Measurements from ENCODE around the gene HECW1.
"Not testable (repeated sequence)": the region's sequence is repeated elsewhere in the genome, so short reads cannot be mapped to it uniquely, and the experiment has no call there.

Gene HECW1

DNA sequence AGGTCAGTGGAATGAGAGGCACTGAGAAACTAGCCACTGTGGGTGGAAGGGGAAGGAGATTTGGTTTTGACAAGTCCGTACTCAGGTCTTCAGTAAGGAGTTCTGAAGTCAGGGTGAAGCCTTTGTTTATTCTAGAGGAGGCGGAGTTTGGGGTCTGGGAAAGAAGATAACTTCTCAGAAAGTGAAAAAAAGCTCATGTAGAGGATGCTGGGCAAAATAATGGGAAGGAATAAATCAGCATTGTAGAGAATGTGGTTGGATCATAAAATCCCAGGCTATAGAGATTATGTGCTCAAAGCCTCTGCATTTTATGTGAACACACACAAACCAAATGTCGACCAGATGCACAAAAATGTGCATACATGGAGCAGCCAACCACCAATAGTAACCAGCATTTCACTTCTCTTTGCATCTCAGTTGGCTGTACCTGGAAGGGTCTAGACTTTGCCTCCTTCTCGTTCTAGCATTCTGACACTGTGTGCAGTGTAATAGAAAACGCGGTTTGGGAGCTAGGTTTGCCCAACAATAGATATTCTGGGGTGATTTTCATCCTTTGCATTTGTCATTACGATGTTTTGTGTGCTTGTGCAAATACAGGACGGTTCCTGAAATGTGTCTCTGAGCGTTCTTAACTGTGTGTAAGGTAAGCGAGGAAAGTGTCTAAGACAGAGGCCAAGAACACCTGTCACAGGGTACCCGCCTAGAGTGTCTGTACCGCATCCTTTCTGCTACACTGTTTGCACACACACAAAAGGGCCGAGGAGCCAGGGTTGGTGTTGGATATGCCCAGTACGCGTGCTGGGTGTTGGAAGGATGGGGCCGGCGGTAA lies 603 bp upstream of the HECW1 start:
- no peak for DNase-seq (ENCODE audit: low read depth in 3 of 3, low spot score in 1 of 3)

DNA sequence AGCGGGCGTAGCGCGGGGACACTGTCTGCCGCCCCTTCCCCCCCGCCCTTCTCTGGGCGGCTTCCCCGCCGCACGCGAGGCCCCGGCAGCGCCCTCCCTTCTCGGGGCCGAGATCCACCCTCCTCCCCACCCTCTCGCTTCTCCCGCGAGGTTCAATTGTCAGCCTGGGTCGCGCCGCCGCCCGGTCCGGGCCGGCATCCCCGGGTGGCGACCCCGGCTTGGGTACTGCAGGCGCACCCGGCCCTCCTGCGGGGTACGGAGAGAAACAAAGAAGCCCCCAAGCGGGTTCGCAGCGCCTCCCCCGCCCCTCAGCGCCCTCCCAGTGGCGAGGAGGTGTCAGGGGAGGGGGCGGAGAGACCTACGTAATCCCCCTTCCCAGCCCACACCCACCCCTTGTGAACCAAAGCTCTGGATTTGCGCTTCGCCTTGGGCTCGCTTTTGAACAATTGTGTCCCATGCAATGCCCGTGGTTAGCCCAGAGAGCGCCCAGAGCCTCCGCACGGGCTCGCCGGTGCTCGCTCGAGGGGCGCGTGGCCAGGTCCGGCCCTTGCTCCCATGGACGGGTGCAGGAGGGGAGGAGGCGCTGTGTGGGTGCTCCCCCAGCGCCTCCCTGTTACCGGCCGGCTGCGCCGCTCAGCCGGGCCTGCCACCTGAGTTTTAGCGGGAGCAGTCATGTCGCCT lies 634 bp downstream of the HECW1 start:
- no peak for DNase-seq (ENCODE audit: low read depth in 3 of 3, low spot score in 1 of 3)

DNA sequence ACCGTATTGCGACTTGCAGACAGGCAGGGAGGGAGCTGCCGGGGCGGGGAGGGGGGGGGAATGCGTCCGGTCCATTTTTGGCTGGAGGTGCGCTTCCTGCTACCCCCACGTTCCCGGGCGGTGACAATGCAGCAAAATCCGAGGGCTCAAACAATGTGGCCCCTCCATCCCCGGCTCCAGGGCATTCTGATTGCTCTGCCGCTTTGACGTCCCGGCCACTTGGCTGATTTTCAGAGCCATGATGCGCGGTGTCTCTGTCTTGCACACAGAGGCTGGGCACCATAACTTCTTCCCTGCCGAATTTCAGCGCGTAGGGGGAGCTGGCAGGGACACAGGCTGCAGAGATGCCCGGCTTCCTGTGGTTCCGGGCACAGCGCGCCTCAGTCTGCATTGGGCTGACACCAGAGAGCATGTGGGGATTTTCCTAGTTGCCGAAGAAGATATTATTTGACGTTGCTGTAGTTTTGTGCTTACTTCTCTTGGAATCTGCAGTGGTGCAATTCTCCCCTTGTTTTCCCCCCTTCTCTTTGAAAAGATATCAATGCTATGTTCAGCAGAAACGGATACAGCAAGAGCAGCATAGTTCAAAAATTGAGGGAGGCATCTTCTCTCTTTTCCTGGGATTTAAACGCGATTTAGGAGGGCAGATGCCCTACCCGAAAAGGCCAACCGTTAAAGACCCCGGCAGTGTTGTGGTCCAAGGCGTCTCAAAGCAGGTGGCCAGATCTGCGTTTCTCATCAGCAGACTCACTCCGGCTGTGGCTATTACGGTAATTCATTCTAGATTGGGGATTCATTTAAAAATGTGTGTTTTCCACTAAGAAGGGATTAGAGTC lies 1.4 kb downstream of the HECW1 start:
- DNase-seq (ENCODE audit: low read depth in 3 of 3, low spot score in 1 of 3) = no peak

DNA sequence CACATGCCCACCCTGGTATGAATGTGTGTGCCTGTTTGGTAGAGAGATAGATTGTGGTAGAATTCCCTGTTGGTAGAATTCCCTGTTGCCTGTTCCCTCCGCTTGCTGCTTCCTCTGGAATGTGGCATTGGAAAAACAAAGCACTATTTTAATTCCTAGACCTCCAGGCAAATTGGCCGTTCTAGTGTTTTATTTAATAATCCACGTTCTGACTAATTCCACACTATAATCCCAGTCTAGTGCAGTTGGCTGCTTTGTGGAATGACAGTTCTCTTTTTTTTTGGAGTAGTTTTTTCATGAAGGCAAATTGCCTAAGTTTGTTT lies 2.0 kb downstream of the HECW1 start:
- DNase-seq (ENCODE audit: low read depth in 3 of 3, low spot score in 1 of 3) = no peak

DNA sequence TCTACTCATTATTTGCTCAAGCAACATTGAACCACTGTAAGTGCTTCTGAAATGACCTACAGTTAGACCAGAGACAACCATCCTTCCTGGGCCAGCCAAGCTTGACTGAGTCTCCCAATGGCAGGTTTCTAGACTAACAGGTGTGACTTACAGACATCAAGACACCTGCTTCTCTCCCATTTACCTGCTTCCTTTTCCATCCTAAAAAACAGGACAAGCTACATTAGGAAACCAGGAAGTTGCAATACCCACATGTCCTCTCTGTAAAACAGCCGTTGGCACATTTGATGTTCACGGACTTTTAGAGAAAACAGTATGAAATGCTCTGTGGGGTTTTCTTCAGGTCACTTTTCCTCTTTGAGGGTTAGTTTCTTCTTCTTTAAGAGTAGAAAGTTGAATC lies 4.0 kb downstream of the HECW1 start:
- no peak for DNase-seq (ENCODE audit: low read depth in 3 of 3, low spot score in 1 of 3)

DNA sequence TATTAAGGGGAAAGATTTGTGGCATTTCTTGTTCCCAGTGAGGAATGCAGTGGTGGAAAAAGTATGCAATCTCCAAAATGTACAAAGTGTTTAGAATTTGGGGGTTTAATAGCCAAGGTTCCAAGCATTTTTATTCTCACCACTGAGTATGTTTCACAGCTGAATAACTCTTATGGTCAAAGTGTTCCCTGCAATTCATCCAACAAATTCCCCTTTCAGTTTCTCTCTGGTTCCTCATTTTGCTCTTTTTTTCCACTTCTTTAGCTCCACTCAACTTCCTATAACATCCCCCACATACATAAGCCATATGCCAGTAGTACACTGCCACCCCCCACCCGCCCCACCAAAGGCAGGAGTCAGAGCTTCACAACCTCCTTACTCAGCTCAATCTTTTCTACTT lies 4.6 kb downstream of the HECW1 start:
- DNase-seq (ENCODE audit: low read depth in 3 of 3, low spot score in 1 of 3) = no peak

DNA sequence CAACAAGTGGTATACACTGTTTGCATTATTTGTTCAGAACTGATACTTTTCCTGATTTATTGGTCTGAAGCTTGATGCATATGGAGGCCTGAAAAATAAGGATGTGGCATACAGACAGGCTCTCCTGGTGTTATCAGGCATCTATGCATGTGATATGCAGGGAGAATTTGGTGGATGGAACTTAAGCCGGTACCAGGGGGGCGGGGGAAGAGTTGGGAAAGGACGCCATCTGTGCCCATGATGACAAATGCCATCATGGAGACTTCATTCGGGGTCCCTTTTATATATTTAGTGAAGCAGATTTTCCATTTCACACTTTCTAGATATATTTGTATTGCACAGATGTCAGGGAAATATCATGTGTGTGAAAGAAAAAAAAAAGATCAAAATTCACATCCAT lies 5.4 kb downstream of the HECW1 start:
- no peak for DNase-seq (ENCODE audit: low read depth in 3 of 3, low spot score in 1 of 3)

DNA sequence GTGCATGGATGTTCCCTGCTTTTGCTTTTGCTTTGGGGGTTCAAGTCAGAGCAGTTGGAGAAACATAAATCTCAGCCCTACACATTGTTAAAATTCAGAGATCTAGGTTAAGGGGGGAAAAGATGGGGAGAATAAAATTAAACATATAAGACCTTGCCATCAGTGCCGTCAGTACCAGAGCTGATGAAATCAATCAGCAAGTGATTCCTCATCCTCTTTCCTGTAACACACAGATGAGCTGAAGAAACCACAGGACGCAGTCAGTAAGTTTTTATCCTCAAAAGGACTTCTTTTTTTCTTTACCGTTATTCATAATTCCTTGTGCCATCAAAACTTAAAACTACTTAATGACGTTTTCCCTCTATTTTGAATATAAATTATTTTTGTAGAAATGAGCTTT lies 5.9 kb downstream of the HECW1 start:
- no peak for DNase-seq (ENCODE audit: low read depth in 3 of 3, low spot score in 1 of 3)

DNA sequence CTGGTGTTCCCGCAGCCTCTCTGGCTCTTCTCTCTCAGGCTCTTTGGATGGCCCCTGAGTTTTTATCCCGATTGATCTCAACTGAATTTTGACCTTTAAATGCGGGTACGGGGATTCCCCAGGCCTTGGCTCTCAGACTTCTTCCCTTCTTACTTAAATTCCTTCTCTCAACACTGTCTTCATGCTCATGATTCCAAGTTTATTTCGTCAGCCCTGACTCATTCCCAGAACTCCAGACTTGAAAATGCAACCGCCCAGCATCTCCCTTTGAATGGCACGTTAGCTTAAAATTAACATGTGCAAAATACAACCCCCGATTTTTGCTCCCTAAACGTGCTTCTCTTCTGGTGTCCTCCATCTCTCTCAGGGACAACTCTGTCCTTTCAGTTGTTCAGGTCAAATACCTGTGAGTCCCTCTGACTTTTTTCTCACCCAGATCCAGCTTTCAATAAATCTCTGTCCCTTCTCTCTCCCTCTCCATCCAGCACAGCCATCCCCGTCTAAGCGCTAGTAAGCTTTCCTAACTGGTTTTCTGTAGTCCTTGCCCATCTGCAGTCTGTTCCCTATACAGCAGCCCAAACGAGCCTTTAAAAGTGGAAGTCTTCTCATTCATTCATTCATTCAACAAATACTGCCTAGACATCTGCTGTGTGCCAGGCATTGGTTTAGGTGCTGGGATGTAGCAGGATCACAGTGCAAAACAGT lies 7.1 kb downstream of the HECW1 start:
- DNase-seq (ENCODE audit: low read depth in 3 of 3, low spot score in 1 of 3) = no peak

DNA sequence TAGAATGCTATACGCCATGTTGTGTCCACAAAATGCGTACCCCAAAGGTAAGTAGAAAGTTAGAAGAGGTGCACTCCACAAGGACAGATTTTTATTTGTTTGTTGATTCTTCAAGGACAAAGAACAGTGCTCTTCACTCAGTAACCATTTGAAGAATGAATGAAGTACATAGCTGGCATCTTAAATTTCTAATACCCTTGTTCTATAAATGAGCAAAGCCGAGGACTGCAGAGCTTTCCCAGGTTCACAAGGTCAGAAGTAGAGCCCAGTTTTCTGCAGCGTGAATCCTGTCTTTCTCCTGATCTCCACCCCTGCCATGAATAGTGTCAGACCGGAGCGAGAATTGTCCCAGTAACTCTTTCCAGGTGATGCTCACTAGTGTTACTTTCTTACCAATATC lies 9.5 kb downstream of the HECW1 start:
- DNase-seq (ENCODE audit: low read depth in 3 of 3, low spot score in 1 of 3) = no peak

DNA sequence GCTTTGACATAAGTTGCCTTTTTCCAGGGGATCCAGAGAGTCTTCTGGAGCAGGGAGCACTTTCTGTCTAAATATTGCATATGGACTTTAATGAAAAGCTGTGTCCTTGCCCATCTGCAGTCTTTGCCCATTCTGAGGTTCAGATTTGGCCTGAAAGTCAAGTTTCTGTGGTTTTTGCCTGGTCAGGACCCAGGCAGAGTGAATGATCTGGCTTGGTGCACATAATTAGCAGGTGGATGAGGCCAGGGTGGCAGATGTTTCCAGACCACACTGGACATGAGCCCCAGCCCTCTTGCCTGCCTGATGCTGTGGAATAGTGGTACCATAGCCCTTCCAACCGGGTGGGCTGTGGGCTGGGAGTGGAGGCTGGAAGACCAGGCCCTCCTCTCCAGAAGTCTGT lies 11.0 kb downstream of the HECW1 start:
- DNase-seq (ENCODE audit: low read depth in 3 of 3, low spot score in 1 of 3) = no peak

DNA sequence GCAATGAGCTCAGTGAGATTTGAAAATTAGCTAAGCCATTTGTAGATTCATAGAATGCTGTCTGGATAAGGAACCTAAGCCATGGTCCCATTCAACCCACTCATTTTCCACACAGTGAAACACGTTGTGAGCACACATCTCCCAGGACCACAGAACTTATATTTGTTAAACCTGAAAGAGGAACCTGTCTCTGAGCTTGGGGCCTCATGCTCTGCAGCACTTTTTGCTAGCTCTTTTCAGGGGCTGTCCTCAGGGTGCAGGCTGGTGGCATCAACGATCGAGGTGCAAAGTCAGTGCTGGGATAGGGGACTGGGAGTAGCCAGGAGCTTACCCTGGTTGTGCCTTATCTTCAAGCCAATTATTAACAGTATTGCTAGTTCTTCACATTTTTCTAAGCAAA lies 11.9 kb downstream of the HECW1 start:
- DNase-seq (ENCODE audit: low read depth in 3 of 3, low spot score in 1 of 3) = no peak

DNA sequence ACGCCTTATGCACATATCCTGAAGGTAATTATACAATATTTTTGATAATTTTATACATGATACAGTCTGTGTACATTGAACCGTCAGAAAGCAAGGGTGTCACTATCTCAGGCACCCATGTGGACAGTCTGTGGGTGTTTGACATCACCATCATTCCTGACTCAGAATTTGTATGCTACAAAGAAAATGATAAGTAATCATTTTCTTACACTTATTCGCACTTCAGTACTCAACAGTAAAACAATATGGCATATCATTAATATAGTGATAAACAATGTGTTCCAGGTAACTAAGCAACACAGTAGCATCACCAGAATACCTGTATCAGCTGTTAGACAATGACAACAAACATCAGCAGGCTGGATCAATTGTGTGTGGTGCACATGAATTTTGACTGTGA lies 17.9 kb downstream of the HECW1 start:
- DNase-seq (ENCODE audit: low read depth in 3 of 3, low spot score in 1 of 3) = no peak

DNA sequence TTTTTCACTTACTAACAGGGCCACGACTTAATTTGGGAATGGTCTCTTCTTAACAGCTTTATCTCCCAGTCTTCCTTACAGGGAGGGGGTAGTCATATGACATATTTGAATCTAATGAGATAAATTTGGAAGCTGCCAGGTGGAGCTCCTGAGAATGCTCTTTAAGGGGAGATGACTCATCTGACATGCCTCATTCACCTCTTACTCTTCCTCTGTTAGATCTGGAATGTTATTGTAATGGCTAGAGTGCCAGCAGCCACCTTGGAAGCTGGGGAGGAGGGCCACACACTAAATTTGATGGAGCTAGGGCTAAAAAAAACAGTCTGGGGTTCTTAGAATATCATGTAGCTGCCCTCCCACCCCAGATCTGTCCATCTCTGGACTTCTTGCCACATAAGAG lies 22.7 kb downstream of the HECW1 start:
- no peak for DNase-seq (ENCODE audit: low read depth in 3 of 3, low spot score in 1 of 3)

DNA sequence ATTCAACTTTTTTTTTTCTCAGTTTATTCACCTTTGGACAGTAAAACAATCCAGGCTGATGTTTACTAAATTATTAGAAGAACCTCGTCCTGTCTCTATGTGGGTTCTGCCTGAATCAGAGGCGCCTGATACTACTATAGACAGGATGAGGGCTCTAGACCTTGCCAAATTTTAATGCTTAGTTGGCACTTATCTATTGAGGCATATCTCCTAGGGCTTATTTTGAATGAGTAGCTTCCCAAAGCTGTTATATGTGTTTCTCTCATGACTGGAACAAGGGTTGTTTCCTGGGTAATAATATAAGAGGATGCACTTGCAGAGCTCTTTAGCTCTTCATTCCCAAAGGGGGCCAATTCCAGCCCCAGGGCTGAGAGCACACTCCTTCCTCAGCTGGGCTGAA lies 23.6 kb downstream of the HECW1 start:
- no peak for DNase-seq (ENCODE audit: low read depth in 3 of 3, low spot score in 1 of 3)

DNA sequence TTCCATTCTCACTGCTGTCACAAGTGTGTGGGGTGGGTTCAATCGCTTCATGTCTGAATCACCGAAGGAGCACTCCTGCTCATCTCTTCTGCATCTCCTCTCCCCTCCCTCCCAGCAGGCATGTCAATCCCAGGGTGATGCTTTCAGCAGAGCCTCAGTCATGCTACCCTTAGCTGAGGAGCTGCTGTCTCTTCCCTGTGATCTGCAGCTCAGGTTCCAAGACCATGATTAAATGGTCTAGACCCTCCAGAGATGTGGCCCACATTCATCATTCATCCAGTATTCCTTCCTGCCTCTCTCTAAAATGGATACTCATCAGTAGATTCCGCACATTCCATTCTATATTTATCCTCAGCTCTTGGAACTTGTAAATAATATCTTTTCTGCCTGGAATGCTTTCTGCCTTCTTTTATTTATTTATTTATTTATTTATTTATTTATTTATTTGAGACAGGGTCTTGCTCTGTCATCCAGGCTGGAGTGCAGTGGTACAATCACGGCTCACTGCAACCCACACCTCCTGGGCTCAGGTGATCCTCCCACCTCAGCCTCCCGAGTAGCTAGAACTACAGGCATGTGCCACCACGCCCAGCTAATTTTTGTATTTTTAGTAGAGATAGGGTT lies 24.8 kb downstream of the HECW1 start:
- DNase-seq (ENCODE audit: low read depth in 3 of 3, low spot score in 1 of 3) = not testable (repeated sequence)

DNA sequence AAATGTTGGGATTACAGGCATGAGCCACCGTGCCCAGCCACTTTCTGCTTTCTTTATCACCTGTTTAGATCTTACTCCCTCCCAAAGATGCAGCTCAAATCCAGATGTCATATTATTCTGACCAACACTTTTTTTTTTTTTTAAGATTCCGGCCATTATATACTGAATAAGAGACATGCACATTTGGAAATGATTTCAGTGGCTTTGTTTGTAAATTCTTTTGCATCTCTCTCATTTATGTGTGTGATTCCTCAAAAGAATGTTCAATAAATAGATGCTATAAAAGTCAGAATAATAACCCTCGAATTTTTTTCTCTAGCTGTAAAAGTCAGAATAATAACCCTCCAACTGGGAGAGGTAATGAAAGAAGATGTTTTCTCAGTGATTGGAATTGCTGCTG lies 25.4 kb downstream of the HECW1 start:
- no peak for DNase-seq (ENCODE audit: low read depth in 3 of 3, low spot score in 1 of 3)

DNA sequence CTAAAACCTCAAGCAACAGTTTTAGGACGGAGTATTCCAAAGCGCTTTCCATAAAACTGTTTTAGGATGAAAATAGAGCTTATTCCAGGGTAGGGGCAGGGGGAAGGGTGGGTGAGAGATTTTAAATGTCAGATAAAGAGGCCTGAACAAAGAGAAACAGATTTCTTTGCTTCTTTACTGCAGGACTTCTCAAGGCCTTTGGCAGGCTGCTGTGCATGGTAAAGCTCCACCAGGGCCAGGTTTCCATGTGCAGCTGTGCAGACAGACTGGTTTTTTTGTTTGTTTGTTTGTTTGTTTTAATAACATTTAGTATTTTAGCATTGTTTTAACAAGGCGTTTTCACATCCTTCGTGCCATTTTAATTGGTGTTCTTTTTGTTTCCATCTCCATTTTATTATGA lies 26.3 kb downstream of the HECW1 start:
- no peak for DNase-seq (ENCODE audit: low read depth in 3 of 3, low spot score in 1 of 3)

DNA sequence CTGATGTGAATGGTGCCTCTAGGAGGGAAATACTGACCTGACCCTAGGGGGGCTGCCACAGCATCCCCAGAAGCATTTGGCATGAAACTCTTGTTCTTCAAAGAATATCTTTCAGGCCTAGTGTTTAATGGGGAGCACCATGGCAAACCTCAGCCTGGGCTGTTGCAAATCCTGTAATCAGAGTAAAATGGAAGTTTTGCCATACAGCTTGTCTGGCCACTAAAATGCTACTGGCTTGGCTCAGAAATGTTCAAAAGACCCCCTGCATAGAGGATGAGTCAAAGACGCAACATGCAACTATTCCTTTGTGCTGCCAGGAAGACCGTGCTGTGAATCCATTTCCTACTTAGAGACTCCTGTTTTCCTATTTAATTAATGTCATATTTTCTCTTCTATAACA lies 26.7 kb downstream of the HECW1 start:
- DNase-seq (ENCODE audit: low read depth in 3 of 3, low spot score in 1 of 3) = no peak

DNA sequence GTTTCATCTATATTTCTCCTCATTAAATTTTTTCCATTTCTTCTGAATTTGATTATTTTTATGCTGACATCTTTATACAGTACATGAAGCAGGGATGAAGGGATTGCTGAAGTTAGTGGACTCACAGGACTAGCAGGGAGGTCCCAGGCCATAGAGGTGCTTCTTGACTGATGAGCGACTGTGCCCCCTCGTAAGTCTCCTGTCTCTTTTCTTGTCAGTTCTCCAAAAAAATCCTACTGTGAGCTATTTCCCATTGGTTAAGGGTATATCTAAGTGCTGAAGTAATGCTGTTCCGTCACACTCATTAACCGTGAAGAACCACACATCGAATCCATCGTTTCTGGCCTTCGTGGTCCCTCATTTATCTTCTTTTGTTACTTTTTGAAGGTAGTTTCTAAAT lies 27.7 kb downstream of the HECW1 start:
- DNase-seq (ENCODE audit: low read depth in 3 of 3, low spot score in 1 of 3) = no peak

DNA sequence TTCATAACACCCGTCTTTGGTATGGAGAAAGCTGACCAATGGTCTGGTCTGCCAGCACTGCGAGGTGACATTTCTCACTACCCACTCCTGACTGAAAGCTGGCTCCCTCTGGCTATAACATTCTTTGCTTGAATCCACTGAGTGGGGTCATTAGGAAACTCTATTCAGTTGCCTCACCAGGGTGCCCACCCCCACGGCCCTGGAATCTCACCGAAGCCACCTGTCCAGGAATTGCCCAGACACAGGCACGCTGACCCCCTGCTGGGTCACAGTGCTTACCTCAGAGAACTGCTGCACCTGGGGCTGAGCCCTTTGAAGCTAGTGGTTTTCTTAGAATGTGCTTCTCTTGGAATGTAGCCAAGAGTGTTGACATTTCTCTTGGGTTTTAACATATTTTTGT lies 28.6 kb downstream of the HECW1 start:
- no peak for DNase-seq (ENCODE audit: low read depth in 3 of 3, low spot score in 1 of 3)

Data from stimulated activated CD4-positive, alpha-beta T cell treated with anti-CD3 and anti-CD28 coated beads, TNF-alpha, amount 100 ng/mL, for 1 hour (primary cell).